GM21737 (cell line): Measurements from ENCODE around the gene ATP7A.
"Not testable (repeated sequence)": the region's sequence is repeated elsewhere in the genome, so short reads cannot be mapped to it uniquely, and the experiment has no call there.

ENCODE experiments used
- ATAC-seq: cut with Tn5 transposase; IDR thresholded peaks from one replicate; pipeline ENCODE4 v1.9.1; 2021; ENCODE audit warnings: mild to moderate bottlenecking, moderate library complexity; ENCODE audit not compliant: unreplicated experiment

ATP7A gene

DNA sequence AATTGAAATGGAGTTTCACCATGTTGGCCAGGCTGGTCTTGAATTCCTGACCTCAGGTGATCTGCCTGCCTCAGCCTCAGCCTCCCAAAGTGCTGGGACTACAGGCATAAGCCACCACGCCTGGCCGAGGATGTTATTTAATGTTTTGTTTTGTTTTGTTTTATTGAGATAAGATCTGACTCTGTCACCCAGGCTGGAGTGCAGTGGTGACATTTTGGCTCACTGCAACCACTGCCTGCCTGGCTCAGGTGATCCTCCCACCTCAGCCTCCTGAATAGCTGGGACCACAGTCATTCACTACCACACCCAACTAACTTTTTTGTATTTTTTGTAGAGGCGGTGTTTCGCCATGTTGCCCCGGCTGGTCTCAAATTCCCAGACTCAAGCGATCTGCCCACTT is 34.5 kb downstream of the ATP7A start:
- ATAC-seq, result not testable (repeated sequence)

- ATAC-seq, result no peak
These were observed 35.5 kb downstream of the ATP7A start for GRCh38 chrX:77945910-77946545.

DNA sequence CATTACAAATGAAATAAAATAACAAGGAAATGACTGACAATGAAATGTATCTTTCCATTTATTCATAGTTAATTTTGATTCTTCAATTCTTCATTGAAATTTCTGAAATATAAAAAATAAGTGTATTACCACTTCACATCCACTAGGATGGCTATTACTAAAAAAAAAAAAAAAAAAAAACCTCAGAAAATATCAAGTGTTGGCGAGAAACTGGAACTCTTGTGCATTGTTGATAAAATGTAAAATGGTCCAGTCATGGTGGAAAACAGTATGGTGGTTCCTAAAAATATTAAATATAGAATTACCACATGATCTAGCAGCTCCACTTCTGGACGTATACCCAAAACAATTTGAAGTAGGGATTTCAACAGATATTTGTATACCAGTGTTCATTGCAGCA is 36.1 kb downstream of the ATP7A start:
- ATAC-seq, result no peak

DNA sequence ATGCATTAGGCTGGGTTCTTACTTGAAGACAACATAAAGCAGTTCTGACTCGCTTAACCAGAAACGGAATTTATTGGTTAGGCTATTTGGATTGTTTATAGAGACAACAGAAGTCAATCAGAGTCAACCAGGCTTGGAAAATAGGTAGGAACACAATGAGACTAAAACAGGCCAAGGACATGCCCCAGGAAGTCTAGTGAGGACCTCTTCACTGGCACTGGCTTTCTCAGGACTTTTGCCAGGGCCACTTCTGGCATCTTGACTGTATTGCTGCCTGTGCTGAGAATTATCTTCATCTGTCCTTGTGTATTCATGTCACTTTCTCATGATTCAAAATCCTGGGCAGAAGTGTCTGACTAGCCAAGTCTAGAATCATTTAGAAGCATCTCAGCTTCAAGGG is 39.3 kb downstream of the ATP7A start:
- no peak for ATAC-seq

- ATAC-seq, result no peak
These were observed 41.7 kb downstream of the ATP7A start for GRCh38 chrX:77952173-77952572.

DNA sequence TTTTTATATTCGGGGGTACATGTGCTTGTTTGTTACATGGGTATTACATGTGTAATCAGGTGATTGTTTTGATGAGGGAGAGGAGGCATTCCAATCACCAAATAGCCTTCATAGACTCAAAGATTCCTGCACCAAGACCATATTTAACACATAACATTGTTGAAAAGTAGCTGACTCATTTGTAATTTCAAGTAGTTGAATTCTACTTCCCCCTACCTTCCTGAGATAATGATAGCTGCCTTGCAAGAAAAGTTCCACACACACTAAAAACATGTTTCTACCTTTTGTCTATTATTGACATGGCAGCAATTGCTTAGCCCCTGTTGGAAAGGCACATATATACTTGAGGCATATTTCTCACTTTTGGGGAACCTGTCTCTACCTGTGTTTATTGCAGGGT is 42.8 kb downstream of the ATP7A start:
- no peak for ATAC-seq

- ATAC-seq, result no peak
These were observed 43.2 kb downstream of the ATP7A start for GRCh38 chrX:77953708-77954107.

- no peak for ATAC-seq
These were observed 50.1 kb downstream of the ATP7A start for GRCh38 chrX:77960567-77960966.

DNA sequence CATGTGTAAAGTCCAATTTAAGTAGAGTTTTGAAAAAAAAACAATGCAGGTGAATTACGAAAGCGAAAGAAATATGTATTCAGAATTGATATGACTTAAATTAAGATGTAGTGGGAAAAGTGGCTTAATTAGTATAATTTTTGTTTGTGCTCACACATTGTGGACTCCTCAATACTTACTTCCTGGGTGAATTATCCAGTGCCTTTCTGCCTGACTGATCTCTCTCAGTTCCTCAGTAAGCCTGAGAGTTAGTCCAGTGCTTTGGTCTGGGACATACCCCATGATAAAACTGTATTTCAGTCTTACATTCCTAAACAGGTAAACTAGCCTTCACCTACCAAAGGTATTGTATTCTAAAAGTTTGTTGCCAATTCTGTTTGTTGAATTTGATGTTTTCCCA is 50.6 kb downstream of the ATP7A start:
- ATAC-seq, result no peak

DNA sequence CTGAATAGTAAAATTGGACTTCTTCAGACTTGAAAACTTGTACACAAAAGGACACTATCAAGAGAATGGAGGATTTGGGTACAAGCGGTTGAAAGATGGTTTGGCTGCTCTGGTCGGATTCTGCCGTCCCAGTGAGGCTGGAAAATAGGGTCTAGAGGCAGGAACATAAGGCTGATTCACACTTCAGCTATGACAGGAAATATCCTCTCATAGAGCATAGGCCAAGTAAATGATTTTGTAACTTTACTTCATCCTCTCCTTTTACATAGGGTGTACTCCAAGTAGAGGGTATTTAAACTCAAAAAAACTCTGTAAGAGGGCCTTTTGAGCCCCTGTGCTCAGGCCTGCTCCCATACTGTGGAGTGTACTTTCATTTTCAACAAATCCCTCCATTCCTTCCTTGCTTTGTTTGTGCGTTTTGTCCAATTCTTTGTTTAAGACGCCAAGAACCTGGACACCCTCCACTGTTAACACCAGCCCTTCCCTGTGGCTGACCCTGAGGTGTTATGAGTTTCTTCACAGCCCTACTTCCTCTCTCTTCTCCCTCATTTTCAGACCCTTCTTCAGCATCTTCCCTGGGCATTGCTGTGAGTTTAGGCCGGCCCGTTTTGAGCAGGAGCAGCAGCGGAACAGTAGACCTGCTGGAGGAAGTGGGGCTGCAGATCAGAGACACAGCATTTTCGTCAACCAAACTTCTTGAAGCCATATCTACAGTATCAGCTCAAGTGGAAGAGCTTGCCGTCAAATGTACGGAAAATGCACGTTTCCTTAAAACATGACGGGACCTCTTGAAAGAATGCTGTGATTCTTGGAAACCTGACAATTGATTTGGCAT is 51.8 kb downstream of the ATP7A start:
- no peak for ATAC-seq

DNA sequence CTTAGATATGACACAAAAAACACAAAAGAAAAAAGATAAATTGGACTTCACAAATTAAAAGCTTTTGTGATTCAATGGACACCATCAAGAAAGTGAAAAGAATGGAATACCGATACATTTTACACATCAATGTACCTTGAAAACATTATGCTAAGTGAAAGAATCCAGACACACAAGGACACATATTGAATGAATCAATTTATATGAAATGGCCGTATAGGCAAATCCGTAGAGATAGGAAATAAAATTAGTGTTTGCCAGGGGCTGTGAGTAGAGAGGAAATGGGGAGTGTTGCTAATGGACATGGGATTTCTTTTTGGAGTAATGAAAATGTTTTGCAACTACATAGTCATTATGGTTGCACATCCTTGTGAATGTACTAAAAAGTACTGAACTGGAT is 55.9 kb downstream of the ATP7A start:
- no peak for ATAC-seq

DNA sequence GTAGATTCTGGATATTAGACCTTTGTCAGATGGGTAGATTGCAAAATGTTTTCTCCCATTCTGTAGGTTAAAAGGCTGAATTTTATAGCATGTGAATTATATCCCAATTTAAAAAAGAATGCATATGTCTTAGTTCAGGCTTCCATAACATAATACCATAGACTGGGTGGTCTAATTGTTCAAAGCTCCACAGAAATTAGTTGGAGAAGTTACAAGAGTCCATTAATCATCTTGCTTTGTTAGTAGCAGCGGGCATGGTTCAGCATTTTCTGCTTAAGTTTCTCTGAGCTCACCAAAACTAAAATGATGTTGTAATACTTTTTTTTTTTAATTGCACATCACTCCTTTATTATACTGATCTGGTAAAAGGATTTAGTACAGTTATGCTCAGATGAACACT is 57.1 kb downstream of the ATP7A start:
- no peak for ATAC-seq

GRCh38 chrX:77969538-77969937 is 59.0 kb downstream of the ATP7A start, which contains the start of gene PGAM4:
Gene PGAM4, minus strand, starts transcription at chrX:77969638. Its CDS starts 0 bp downstream, at chrX:77969638.
- no peak for ATAC-seq

DNA sequence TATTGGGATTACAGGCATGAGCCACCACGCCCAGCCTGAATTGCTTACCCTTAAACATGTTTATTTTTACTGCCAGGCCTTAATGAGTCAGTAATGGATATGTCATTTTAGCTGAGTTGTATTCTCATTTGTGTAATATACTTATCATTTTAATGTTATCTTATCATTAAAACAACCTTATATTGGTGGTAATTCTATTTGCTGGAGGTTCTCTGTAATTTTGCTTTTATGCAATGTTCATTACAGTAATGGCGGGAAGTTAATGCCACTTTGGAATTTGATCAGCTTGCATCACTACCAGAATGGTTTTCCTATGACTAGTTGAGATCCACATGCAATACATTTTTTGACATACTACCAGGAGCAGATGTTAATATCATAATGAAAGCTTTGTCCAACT is 65.3 kb downstream of the ATP7A start:
- no peak for ATAC-seq

DNA sequence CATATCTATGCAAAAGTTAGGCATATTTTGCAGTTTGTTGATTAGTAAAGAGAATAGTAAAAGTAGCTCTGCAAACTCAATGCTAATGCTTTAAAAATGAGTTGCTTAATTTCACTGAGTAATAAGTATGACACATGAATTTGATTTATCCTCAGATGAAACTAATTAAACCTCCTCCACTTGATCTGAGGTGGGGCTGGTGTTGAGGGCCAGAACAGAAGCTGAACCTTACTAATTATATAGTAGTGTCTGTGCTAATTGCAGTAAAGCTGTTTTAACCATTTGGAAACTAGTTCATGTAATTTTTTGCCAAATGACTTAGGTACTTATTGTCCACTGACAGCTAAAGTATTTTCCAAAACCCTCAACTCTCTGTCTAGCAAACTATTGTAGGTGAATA is 66.6 kb downstream of the ATP7A start:
- no peak for ATAC-seq

DNA sequence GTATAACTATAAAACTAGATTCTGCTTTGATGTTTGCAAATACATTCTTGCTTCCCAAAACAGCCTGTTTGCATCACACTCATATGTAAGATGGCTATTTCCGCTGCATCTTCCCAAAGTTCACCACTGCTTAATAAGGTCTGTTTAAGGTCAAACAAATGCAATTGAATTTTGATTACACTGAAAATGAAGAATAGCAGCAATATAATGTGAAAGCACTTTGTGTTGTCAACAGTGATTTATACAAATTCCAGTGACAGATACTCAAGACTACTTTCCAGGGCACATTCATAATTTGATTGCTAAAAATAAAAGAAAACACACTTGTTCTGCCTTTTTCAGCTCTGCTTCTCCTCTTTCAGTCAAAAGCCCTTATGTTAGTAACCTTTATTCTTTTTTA is 67.0 kb downstream of the ATP7A start:
- ATAC-seq, result no peak

DNA sequence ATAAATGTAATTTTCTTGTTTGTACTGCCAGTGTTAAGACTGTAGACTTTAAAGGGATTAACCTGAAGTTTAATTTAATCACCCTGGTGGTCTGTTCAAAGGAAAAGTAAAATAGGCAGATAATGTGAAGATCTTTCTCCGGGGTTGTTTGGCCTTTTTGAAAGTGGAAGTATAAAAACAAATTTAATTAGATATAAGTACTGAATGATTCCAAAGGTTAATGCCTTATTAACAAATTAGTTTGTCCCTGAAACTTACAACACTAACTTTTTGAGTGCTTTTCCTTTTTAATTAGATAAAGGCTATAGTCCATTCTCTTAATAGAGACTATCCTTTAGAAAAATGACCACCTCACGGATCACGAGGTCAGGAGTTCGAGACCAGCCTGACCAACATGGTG is 69.4 kb downstream of the ATP7A start:
- ATAC-seq, result no peak

- ATAC-seq, result no peak
These were observed 101.4 kb downstream of the ATP7A start for GRCh38 chrX:78011846-78012245.

- ATAC-seq, result no peak
These were observed 109.3 kb downstream of the ATP7A start for GRCh38 chrX:78019586-78020483.

DNA sequence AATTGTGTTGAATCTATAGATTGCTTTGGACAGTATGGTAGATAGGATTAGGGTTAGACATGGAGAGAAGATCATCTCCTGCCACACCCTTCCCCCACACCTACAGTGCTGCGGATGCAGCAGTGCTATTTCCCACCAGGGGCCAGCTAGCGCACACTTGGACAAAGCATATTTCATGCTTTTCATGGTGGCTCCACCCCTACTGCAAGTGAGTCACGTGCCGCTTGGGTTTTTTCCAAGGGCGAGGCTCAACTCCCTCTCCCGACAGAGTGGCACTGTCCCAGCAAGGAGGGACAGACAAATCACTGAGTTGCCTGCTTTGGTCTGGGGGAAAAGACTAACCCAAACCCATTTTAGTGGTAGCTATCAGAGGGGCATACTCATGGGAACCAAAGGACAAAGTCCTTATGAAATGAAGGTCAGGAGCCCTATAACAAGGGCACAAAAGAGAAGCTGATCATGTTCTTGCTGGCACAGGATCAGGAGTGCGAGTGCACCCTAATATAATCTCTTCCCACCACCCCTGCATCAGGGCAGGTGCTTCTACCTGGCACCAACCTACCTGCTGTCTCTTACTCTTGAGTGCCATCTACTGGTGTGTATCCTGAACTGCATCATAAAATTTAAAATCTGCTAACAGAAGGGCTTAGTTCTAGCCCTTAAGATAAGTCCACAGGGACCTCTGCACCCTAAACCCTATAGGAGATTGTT is 114.0 kb downstream of the ATP7A start:
- no peak for ATAC-seq

DNA sequence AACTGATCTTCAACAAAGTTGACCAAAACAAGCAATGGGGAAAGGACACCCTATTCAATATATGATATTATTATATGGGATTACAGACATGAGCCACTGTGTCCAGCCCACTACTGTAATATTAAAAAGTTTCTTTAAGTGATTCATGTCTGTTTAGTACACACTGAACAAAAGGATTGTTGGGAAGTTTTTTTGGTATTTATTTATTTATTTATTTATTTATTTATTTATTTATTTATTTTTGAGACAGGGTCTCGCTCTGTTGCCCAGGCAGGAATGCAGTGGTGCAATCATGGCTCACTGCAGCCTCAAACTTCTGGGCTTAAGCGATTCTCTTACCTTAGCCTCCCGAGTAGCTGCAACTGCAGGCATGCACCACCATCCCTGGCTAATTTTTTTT is 117.3 kb downstream of the ATP7A start:
- no peak for ATAC-seq
